Stimulated activated CD8-positive, alpha-beta memory T cell treated with anti-CD3 and anti-CD28 coated beads, Interleukin-15, amount 100 ng/mL, for 4 hours (primary cell): ENCODE data around the gene LCP2.
"Not testable (repeated sequence)": the region's sequence is repeated elsewhere in the genome, so short reads cannot be mapped to it uniquely, and the experiment has no call there.

Experiments
- DNase-seq, 2 donors: peaks; one replicate each; pipeline ENCODE4 v3.0.0-alpha.2; 2020; ENCODE audit warnings: low read depth in 2 of 2

LCP2 gene

DNA sequence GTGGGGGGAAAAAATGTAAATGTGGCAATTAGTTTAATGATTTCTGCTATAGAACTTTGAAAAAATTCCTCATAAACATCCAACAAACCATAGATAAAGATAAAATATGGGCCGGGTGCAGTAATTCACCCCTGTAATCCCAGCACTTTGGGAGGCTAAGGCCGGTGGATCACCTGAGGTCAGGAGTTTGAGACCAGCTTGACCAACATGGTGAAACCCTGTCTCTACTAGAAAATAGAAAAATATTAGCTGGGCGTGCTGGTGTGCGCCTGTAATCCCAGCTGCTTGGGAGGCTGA lies 48.7 kb downstream of the LCP2 start:
- DNase-seq = not testable (repeated sequence)

GRCh38 chr5:170248172-170248930 lies 49.2 kb downstream of the LCP2 start:
- no peak for DNase-seq

DNA sequence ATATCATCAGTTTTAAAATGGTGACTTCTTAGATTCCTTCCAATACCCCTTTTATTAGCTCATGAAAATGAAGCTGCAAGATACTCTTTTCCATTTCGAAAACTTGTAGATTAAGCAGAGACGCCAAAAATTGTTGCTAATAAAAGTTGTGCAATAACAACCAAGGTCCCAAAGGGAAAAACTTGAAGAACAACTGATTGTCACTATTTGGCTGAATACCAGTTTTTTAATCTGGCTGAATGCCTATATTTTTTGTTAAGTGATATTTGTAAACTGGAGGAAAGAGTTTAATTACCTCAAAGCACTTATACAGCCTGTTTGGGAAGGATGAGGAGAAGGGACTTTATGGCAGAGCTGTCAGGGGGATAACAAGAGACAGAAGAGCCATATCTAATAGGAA lies 50.2 kb downstream of the LCP2 start:
- DNase-seq = no peak

DNA sequence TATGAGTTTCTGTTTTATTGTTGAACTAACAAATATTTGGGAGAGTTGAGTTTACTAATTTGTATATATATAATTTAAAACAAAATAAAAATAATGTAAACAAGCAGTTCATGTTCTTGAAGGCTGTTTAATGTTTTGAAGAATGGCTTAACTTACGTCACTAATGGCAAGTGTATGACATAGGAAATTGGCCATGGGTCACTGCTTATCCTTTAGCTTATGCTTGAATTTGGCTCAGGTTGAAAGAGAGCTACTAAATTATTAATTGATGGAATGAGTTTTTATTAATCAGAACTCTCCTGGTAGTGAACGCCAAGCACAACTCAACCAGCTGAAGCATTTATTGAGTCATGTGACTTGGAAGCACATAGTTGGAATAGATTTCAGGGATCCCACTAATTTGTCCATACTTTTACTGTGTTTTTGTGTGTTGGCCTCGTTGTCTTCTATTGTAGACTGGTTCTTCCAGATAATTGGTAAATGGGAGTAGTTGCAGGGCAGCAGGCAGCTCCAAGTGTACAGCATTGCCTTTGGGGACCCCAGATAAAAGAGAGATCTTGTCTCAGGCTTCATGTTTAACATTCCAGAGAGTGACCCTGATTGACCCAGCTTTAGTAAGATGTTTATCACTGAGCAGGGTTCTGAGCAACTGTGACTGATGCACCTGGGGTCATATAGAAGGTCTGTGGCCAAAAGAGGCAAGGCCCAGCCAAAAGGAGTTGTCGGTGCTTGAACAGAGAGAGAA lies 51.3 kb downstream of the LCP2 start:
- no peak for DNase-seq

GRCh38 chr5:170245436-170245835 lies 52.1 kb downstream of the LCP2 start:
- DNase-seq = not testable (repeated sequence)

GRCh38 chr5:170238456-170239196 lies 59.0 kb downstream of the LCP2 start:
- DNase-seq = no peak

DNA sequence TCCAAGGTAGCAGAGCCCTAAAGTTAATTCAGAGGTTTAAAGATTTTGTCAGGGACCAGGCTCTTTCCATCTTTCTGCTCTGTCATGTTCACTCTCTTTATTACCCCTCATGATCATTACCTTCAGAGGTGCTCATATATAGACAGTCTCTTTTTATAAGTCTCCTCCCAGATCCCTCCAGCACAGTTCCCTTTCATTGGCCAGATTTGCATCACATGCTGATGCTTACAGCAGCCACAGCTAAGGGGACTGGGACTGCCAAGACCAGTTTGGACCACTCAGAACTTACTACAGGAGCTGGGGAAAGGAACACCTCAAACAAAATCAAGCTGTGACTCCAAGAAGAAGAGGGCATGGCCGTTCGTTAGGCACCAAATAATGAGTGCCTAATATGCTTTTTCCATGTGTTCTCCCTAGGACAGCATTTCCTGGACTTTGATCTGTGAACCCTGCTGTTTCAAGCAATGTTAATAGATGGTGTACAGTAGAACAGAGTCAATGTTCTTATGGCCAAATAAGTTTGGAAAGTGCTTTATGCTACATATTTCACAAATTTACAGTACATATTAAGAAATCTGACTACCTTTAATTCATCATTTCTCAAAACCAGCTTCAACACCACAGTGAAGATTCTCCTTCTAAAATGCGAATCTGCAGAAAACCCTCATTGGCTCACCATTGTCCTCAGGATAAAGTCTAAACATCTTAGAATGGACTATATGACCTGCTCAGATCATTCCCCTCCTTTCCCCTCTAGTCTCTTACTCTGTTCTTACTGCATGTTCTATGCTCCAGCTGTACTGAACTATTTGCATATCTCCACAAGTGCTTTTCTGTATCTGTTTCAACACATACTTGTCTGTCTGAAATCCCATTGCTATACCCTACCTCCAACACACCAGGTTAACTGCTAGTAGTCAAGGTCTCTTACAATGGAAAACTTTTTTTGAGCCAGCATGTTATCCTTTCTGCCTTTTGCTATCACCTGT lies 61.4 kb downstream of the LCP2 start:
- no peak for DNase-seq

DNA sequence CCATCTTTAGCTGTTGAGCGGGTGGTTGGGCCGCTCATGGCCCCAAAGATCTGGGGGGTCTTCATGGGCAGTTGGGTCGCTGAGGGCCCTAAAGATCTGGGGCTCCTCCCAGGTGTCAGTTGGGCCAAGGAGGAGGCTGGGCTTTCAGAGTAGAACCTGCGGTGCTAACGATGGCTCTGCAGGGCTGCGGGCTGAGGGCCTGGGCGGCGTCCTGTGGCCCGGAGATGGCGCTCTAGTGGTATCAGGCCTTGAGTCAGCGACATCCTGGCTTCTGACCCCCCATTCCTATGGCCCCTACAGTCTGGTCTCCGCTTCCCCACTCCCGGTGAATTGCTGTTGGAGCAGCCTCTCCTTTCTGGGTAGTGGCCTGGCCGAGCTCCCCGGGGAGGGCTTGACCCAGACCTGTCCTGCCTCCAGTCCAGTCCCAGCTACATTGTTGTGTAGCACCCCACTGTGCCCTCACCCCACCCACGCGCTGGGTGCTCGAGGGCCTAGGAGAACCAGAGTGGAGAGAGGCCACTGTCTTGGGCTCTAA lies 64.2 kb downstream of the LCP2 start:
- DNase-seq = no peak

DNA sequence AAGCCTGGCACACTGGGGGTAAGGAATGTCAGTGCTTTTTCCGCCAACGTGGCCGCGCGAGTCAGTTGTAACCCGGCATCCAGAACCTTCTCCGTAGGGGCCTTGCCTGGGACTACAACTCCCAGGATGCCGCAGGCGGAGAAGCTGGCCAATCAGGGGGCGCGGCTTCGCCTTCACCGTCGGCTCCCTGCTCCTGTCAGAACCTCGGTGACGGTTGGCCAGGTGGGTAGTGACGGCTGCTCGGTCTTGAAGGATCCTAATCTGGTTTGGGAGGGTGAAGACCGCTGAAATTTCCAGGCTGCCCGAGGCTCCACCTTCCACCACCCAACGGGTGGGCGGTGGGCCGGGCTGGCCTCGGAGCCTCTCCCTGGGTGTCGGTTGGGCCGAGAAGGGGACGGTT lies 64.8 kb downstream of the LCP2 start, which contains the start of gene C5orf58:
Gene C5orf58, plus strand, starts transcription at position 200 of the 400 bp plus-strand sequence. CDS start 1,992 bp downstream, outside the sequence.
- no peak for DNase-seq

- no peak for DNase-seq
Measured at GRCh38 chr5:170228762-170229435, 68.7 kb downstream of the LCP2 start.

DNA sequence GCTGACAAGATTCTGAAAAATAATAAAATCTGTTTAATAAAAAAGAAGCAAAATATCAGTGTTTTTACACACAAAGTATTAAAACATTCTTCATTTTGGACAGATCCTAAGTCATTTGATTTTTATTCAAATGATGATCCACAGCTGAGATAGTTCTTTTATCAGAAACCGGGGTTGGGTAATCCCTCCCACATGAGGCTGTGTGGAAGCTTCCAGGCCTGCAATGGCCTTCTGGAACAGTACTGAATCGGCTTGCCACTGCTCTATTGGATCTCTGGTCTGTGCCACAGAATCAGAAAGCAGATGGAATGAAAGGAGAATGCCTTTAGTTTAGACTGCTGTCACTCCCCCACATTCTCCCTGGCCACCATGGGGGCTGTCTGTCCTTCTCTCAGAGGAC lies 70.9 kb downstream of the LCP2 start:
- DNase-seq = no peak

DNA sequence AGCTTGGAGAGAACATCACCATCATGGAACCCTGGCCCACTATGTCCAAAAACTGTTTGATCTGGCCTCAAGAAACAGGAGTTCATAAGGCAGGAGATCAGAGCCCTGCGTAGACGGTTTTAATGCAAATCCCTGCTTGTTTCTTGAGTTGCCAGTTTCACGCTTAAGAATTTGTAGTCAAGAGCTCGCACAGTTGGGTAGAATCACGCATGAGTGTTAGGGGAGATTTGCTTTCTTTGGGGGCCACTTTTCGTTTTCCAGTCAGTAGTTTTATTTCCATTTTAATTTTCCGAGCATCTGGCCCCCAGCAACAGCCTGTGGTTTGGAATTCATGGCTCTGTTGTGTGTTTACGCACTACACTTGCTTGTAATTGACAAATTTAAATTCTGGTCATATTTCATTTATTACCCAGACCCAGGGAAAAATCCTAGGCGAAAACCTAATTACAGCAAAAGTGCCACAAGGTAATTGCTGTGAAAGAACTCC lies 71.4 kb downstream of the LCP2 start:
- DNase-seq = no peak

GRCh38 chr5:170225326-170226128 lies 72.0 kb downstream of the LCP2 start:
- peak; percentile 36 to 51 for DNase-seq

DNA sequence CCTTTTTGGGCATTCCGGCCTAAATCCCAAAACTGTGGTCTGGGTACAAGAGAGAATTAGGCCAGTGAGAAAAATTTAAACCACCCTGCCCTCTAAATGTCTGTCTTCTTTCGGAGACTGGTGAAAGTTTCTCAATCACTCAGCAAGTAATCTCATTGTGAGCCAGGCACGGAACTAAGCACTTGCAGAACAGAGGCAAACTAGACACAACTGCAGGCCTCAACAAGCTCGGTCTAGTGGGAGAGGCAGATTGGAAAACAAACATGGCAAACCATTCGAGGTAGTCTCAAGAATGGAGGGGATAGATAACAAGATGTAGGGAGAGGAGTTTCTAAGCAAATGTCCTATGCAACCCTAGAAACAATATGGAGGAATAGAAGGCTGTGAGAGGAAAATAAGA lies 73.7 kb downstream of the LCP2 start:
- no peak for DNase-seq

GRCh38 chr5:170223360-170223759 lies 74.2 kb downstream of the LCP2 start:
- DNase-seq = no peak

DNA sequence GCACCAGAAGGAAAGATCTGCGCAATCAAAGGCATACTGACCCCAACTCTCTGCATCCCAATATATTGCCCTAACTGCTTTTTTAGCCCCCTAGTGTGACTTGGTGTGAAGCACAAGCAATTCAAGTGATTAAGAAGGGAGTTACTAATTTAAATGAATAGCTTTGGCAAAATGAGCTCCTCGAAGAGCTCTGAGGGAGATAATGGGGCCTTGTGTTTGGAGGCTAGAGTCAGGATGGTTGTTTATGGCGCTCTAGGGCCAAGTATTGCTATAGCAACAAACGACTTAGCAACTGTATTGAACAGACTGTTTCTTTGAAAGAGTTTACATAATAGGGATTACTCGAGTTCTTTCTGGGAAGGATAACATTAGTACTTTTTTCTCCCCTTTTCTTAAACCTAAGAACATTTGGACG lies 76.2 kb downstream of the LCP2 start:
- DNase-seq = no peak

- DNase-seq = no peak
Measured at GRCh38 chr5:170220191-170220590, 77.4 kb downstream of the LCP2 start.

- no peak for DNase-seq
Measured at GRCh38 chr5:170219615-170220014, 78.0 kb downstream of the LCP2 start.

DNA sequence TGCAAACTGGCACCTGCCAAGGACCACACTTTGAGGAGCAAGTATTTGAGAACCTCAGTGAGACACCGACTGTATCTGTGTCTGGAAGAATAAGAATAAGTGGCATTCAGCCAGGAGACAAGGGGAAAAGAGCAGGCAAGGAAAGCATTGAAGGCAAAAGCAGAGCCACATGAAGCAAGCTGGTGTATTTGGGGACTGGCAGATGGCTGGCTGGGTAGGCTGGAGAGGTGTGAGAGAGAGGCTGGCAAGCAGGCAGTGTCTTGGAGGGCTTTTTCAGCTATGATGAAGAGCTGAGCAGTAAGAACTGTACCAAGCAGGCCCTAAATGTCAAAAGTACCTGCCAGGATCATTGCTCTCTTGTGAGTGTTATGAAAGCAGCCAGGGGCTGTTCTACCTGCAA lies 78.9 kb downstream of the LCP2 start:
- no peak for DNase-seq

- DNase-seq = no peak
Measured at GRCh38 chr5:170217831-170218230, 79.7 kb downstream of the LCP2 start.
